HepG2 (cell line): ENCODE data around the gene SOWAHB. TPM values are rescaled to one million over a fixed set of nuclear protein-coding genes. Genes with fewer than 3 reads are reported as not detected.

ENCODE experiments used
- ATAC-seq: fragments of 200-7000 bp; cut with Tn5 transposase; 3 replicates; pipeline ENCODE4 v1.9.1; 2020; ENCODE audit warnings: mild to moderate bottlenecking, moderate library complexity
- BruUV-seq: library from RNA; stranded (reverse); fragments of 400-500 nt; replicated peaks from 2 replicates; lab custom pipeline; 2021; lab: Mats Ljungman, UMichigan
- CTCF ChIA-PET: fragments of 300-600 bp; formaldehyde crosslinking; extraction: SDS; loops from one replicate; lab custom pipeline; 2021; ENCODE audit warnings: low total read pairs, inconsistent platforms, low intra/inter-chr PET ratio; lab: Yijun Ruan, JAX
- POLR2A ChIA-PET: fragments of 350-600 bp; sonication (Branson Sonifier 250); formaldehyde crosslinking; loops from one replicate; lab custom pipeline; 2020; ENCODE audit warnings: antibody characterized with exemption, inconsistent platforms; lab: Yijun Ruan, JAX
- DNase-seq: peaks from one replicate; pipeline ENCODE4 v3.0.0-alpha.2; 2015; ENCODE audit warnings: low spot score
- FAIRE-seq: peaks from 3 replicates; lab custom pipeline; 2011; peaks lifted over from hg19 to GRCh38; lab: Jason Lieb, UNC
- H2AFZ ChIP-seq: one replicate; pipeline ENCODE4 v1.6.1; 2011; ENCODE audit warnings: low read length, inconsistent platforms
- H3K27ac ChIP-seq: fragments of 300-600 bp; 3 replicates; pipeline ENCODE4 v1.8.0; 2011; ENCODE audit warnings: mixed run types, mild to moderate bottlenecking, mixed read lengths, low read length, inconsistent platforms; ENCODE audit not compliant: insufficient read depth; ENCODE audit errors: extremely low read length
- H3K27me3 ChIP-seq, 2 experiments: fragments of 200-600 bp in 1 of 2; 2 replicates in 1 of 2; 3 replicates in 1 of 2; pipeline versions ENCODE4 v1.6.0 to v1.8.0; 2011; ENCODE audit warnings: low read length in 2 of 2, mild to moderate bottlenecking in 2 of 2, moderate library complexity in 2 of 2, inconsistent platforms in 1 of 2; ENCODE audit not compliant: insufficient read depth in 2 of 2, control insufficient read depth in 1 of 2
- H3K36me3 ChIP-seq, 2 experiments: fragments of 200-600 bp in 1 of 2; replicated peaks in 1 of 2; 2 replicates in 1 of 2; 3 replicates in 1 of 2; pipeline versions ENCODE4 v1.5.1 to v1.8.0; 2011; ENCODE audit warnings: low read length in 2 of 2, inconsistent platforms in 1 of 2; ENCODE audit not compliant: insufficient read depth in 2 of 2, control insufficient read depth in 1 of 2
- H3K4me1 ChIP-seq: 2 replicates; pipeline ENCODE4 v1.5.1; 2012; ENCODE audit warnings: low read length, inconsistent platforms; ENCODE audit not compliant: insufficient read depth
- H3K4me2 ChIP-seq: 2 replicates; pipeline ENCODE4 v1.6.0; 2011; ENCODE audit warnings: low read depth, low read length, inconsistent platforms
- H3K4me3 ChIP-seq, 3 experiments: fragments of 200-600 bp in 1 of 3; sonication (generic), shearing (Covaris generic) in 1 of 3; replicated peaks in 1 of 3; 2 replicates each; pipeline ENCODE4 v1.5.1; 2011 to 2016; ENCODE audit warnings: low read length in 3 of 3, inconsistent platforms in 2 of 3, low read depth in 2 of 3, mild to moderate bottlenecking in 2 of 3, control low read depth in 1 of 3, mixed read lengths in 1 of 3; ENCODE audit not compliant: insufficient read depth in 1 of 3
- H3K79me2 ChIP-seq: one replicate; pipeline ENCODE4 v1.6.1; 2011; ENCODE audit warnings: low read length, inconsistent platforms; ENCODE audit not compliant: insufficient read depth
- H3K9ac ChIP-seq: 2 replicates; pipeline ENCODE4 v1.6.0; 2011; ENCODE audit warnings: mild to moderate bottlenecking, low read depth, low read length, inconsistent platforms; ENCODE audit not compliant: insufficient read depth
- H3K9me3 ChIP-seq: 2 replicates; pipeline ENCODE4 v1.5.1; 2012; ENCODE audit warnings: mild to moderate bottlenecking, low read length
- H4K20me1 ChIP-seq: 2 replicates; pipeline ENCODE4 v1.6.0; 2011; ENCODE audit warnings: inconsistent platforms, mild to moderate bottlenecking, low read length, moderate library complexity; ENCODE audit not compliant: insufficient read depth
- BRCA1 ChIP-seq: sonication (generic); formaldehyde crosslinking; IDR thresholded peaks from 2 replicates; pipeline ENCODE4 v1.4.0; 2020; ENCODE audit warnings: missing genetic modification reagents
- ELF4 ChIP-seq: sonication (generic); formaldehyde crosslinking; IDR thresholded peaks from 2 replicates; pipeline ENCODE4 v1.5.0; 2020; ENCODE audit warnings: missing genetic modification reagents, mild to moderate bottlenecking, moderate library complexity, borderline replicate concordance
- KLF13 ChIP-seq: sonication (generic); formaldehyde crosslinking; IDR thresholded peaks from 2 replicates; pipeline ENCODE4 v1.4.0; 2020; ENCODE audit warnings: mild to moderate bottlenecking, missing genetic modification reagents
- MTA3 ChIP-seq: sonication (generic); formaldehyde crosslinking; IDR thresholded peaks from 2 replicates; pipeline ENCODE4 v1.4.0; 2020; ENCODE audit warnings: missing genetic modification reagents
- STAT5B ChIP-seq: sonication (generic); formaldehyde crosslinking; IDR thresholded peaks from 2 replicates; pipeline ENCODE4 v1.4.0; 2020; ENCODE audit warnings: missing genetic modification reagents
- ZFP82 ChIP-seq: sonication (generic); formaldehyde crosslinking; IDR thresholded peaks from 2 replicates; pipeline ENCODE4 v1.5.1; 2020; ENCODE audit warnings: mild to moderate bottlenecking, missing genetic modification reagents, borderline replicate concordance
- ZNF205 ChIP-seq: IDR thresholded peaks from 2 replicates; pipeline ENCODE4 v1.6.1; 2018; ENCODE audit warnings: missing biosample characterization, missing genetic modification reagents
- ZNF563 ChIP-seq: sonication (generic); formaldehyde crosslinking; IDR thresholded peaks from 2 replicates; pipeline ENCODE4 v1.8.0; 2022; ENCODE audit warnings: mild to moderate bottlenecking, moderate library complexity, missing genetic modification reagents
- WGBS: methylation state at CpG from one replicate; pipeline ENCODE4 v1.1.6; 2017; ENCODE audit warnings: low lambda C conversion rate; 5-methylcytosine and 5-hydroxymethylcytosine counted together
- in situ Hi-C: cut with HindIII; loops from 2 replicates; pipeline ENCODE4 v1.10.0; 2017; ENCODE audit warnings: low pct_unique_long_range_greater_than_20kb; ENCODE audit not compliant: extremely low pct_ligation_motif_present
- intact Hi-C: fragments of 100-400 bp; cut with micrococcal nuclease; formaldehyde crosslinking; loops from one replicate; pipeline ENCODE4 v1.10.0; 2022; ENCODE audit not compliant: unreplicated experiment
- polyA plus RNA-seq, 8 experiments: library from polyadenylated mRNA; depleted of rRNA in 3 of 8; stranded (reverse) in 7 of 8; unstranded in 1 of 8; fragments of >200 nt; fragmentation: Illumina TruSeq in 4 of 8; extraction: Trizol in 4 of 8; gene quantifications; 2 replicates each; pipeline versions ENCODE4 v1.2.1 to v1.2.3, GENCODE V29; 2011 to 2016; ENCODE audit warnings: low read depth in 4 of 8, missing spikeins in 1 of 8, mixed read lengths in 1 of 8; ENCODE audit not compliant: insufficient read depth in 1 of 8
- total RNA-seq, 5 experiments: library from RNA; depleted of rRNA; stranded (reverse); fragments of >200 nt; fragmentation: Illumina TruSeq; extraction: Trizol; gene quantifications; 2 replicates each; pipeline ENCODE4 v1.2.3, GENCODE V29; 2016; ENCODE audit warnings: low read depth in 1 of 5
- TF ChIP-seq, protein P1 (sequence below): sonication (generic); formaldehyde crosslinking; IDR thresholded peaks from 2 replicates; pipeline ENCODE4 v1.4.0; 2020; ENCODE audit warnings: mild to moderate bottlenecking, missing genetic modification reagents
- TF ChIP-seq, protein P2 (sequence below): sonication (generic); formaldehyde crosslinking; IDR thresholded peaks from 2 replicates; pipeline ENCODE4 v1.9.0; 2021; ENCODE audit warnings: missing genetic modification reagents, mild to moderate bottlenecking, borderline replicate concordance
- TF ChIP-seq, protein P3 (sequence below): IDR thresholded peaks from 2 replicates; pipeline ENCODE4 v1.6.1; 2016; ENCODE audit warnings: missing compliant biosample characterization, missing genetic modification reagents, borderline replicate concordance

SOWAHB gene
- total and polyA plus RNA-seq, 2 of the 13 experiments (the other 11 are each of a cell fraction or from before 2014, with no cell fraction given): 0.12 to 0.51 TPM

DNA sequence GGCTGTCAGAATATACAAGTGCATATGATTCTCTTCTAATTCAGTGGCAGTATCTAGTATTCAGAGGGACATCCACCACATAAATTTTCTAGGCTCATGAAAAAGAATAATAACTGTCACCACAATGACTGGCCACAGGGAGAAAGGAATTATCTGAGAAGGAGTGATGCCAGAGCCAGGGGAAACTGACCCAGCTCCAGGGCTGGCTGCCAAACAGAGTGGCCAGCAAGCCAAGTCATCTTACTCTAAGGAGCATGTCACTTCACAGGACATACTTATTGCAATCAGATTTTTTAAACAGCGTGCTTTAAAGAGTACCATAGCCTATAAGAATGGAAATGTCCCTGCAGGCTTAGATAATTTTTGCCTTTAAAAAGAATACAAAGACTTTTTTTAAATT is 45.8 kb upstream of the SOWAHB start:
- H2AFZ ChIP-seq: no peak overlapping the region
- no TSS peak for BruUV-seq
- no peaks in the 10 kb centered on the region for H3K9me3 ChIP-seq
- ChIA-PET CTCF (no interaction called here), POLR2A (no interaction called here)
- H3K27ac ChIP-seq: no peak overlapping the region
- FAIRE-seq (no peak), ATAC-seq (no peak), DNase-seq (no peak)
- peaks cover 8% of the 10 kb centered on the region for H3K79me2 ChIP-seq
- H3K36me3 ChIP-seq: no peaks in the 10 kb centered on the region
- no peaks in the 10 kb centered on the region for H4K20me1 ChIP-seq
- TF ChIP-seq KLF13 (CRISPR knock-in tag): no peak
- no peak for TF ChIP-seq ZFP82 (CRISPR knock-in tag)
- no peak for TF ChIP-seq ZNF205 (CRISPR knock-in tag)
- TF ChIP-seq BRCA1 (CRISPR knock-in tag): no peak
- TF ChIP-seq, all 625 proteins: peak for 0
- H3K4me3 ChIP-seq: no peak overlapping the region
- peaks cover 12% of the 10 kb centered on the region for H3K4me1 ChIP-seq
- no peaks in the 10 kb centered on the region for H3K27me3 ChIP-seq
- WGBS: 100% methylated on average over 1 of the region's 1 CpG
- no peak overlapping the region for H3K4me2 ChIP-seq
- in situ Hi-C loops: no loop called here
- no peak overlapping the region for H3K9ac ChIP-seq
- intact Hi-C loops: no loop called here

DNA sequence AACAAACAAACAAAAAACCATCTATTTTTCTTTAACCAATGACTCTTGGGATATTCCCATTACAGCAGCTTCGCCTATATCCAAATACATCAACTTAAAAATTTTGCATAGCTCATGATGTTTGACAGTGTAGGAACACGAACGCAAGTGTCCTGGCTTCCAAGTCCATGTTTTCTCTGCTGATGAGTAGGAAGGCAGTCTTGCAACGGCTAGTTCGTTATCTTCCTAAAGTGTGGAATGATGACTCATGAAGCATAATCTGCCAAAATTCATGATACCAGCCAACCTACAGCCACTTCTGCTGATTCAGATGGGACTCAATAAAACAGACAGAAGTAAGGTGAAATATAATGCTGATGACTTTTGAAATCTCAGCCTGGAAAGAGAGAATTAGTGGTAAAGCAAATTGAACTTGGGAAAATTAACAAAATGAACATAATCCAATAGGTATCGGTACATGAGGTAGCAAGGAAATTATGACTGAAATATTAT is 45.2 kb upstream of the SOWAHB start:
- in situ Hi-C loops: no loop called here
- ATAC-seq (no peak), DNase-seq (no peak), FAIRE-seq (no peak)
- H3K9ac ChIP-seq: no peak overlapping the region
- H3K4me2 ChIP-seq: no peak overlapping the region
- H3K4me1 ChIP-seq: peaks cover 7% of the 10 kb centered on the region
- BruUV-seq: no TSS peak
- no peaks in the 10 kb centered on the region for H3K36me3 ChIP-seq
- POLR2A ChIA-PET: no interaction called here
- H3K27me3 ChIP-seq: no peaks in the 10 kb centered on the region
- no peaks in the 10 kb centered on the region for H4K20me1 ChIP-seq
- peaks cover 2% of the 10 kb centered on the region for H3K79me2 ChIP-seq
- TF ChIP-seq ELF4 (CRISPR knock-in tag) (no peak), STAT5B (CRISPR knock-in tag) (no peak), ZNF563 (CRISPR knock-in tag) (no peak), MTA3 (no peak)
- TF ChIP-seq, protein P1, sequence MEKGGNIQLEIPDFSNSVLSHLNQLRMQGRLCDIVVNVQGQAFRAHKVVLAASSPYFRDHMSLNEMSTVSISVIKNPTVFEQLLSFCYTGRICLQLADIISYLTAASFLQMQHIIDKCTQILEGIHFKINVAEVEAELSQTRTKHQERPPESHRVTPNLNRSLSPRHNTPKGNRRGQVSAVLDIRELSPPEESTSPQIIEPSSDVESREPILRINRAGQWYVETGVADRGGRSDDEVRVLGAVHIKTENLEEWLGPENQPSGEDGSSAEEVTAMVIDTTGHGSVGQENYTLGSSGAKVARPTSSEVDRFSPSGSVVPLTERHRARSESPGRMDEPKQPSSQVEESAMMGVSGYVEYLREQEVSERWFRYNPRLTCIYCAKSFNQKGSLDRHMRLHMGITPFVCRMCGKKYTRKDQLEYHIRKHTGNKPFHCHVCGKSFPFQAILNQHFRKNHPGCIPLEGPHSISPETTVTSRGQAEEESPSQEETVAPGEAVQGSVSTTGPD (CRISPR knock-in tag): no peak
- TF ChIP-seq, protein P2, sequence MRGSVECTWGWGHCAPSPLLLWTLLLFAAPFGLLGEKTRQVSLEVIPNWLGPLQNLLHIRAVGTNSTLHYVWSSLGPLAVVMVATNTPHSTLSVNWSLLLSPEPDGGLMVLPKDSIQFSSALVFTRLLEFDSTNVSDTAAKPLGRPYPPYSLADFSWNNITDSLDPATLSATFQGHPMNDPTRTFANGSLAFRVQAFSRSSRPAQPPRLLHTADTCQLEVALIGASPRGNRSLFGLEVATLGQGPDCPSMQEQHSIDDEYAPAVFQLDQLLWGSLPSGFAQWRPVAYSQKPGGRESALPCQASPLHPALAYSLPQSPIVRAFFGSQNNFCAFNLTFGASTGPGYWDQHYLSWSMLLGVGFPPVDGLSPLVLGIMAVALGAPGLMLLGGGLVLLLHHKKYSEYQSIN (CRISPR knock-in tag): no peak
- TF ChIP-seq, protein P3, sequence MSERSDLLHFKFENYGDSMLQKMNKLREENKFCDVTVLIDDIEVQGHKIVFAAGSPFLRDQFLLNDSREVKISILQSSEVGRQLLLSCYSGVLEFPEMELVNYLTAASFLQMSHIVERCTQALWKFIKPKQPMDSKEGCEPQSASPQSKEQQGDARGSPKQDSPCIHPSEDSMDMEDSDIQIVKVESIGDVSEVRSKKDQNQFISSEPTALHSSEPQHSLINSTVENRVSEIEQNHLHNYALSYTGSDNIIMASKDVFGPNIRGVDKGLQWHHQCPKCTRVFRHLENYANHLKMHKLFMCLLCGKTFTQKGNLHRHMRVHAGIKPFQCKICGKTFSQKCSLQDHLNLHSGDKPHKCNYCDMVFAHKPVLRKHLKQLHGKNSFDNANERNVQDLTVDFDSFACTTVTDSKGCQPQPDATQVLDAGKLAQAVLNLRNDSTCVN (CRISPR knock-in tag): no peak
- intact Hi-C loops: no loop called here
- CTCF ChIA-PET: no interaction called here
- 85% methylated on average over 6 of the region's 6 CpGs for WGBS
- no peaks in the 10 kb centered on the region for H3K9me3 ChIP-seq
- H2AFZ ChIP-seq: no peak overlapping the region
- no peak overlapping the region for H3K4me3 ChIP-seq
- H3K27ac ChIP-seq: no peak overlapping the region
